Measurements from ENCODE around the gene MPI.
A peak's percentile ranks its signal among the peaks of the same experiment; 100 is the strongest.

MPI gene, protein sequence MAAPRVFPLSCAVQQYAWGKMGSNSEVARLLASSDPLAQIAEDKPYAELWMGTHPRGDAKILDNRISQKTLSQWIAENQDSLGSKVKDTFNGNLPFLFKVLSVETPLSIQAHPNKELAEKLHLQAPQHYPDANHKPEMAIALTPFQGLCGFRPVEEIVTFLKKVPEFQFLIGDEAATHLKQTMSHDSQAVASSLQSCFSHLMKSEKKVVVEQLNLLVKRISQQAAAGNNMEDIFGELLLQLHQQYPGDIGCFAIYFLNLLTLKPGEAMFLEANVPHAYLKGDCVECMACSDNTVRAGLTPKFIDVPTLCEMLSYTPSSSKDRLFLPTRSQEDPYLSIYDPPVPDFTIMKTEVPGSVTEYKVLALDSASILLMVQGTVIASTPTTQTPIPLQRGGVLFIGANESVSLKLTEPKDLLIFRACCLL

DNA sequence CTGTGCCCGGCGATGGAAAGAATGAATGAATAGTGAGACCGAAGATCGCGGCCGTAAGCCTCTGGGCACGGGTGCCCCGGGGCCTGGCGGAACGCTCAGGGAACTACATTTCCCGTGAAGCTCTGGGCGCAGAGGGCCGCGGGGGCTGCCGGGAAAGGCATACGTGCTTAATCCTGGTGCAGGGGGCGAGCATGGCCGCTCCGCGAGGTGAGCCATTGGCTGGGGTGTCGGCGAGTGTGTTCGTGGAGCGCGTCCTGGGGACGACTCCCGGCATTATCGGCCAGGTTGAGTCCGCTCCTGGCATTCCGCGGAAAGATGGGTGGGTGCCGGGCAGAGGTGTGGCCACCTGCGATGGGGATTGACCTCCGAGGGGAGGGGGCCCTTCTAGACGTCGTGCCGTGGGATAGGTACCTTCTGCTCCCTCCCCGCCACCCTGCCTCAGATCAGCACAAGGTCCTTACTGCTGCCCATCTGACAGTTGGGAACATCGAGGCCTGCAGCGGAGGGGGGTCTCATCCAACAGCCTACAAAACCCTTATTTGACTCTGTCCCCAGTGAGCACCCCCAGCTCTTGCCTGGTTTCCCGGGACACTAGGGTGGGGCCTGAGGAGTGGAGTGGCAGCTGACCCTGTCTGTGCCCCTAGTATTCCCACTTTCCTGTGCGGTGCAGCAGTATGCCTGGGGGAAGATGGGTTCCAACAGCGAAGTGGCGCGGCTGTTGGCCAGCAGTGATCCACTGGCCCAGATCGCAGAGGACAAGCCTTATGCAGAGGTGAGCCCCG, at the start of gene MPI:
TSS of gene MPI (plus strand) at position 160 of the 782 bp plus-strand sequence. CDS start at position 192, 32 bp downstream.
- peak within 1 kb of the TSS; percentile 76 for H3K4me3 ChIP-seq (ENCODE audit: low read length)
- TF ChIP-seq ZNF274 (IDR thresholded peaks at IDR 0.05; ENCODE audit: low read depth, low read length): no peak

DNA sequence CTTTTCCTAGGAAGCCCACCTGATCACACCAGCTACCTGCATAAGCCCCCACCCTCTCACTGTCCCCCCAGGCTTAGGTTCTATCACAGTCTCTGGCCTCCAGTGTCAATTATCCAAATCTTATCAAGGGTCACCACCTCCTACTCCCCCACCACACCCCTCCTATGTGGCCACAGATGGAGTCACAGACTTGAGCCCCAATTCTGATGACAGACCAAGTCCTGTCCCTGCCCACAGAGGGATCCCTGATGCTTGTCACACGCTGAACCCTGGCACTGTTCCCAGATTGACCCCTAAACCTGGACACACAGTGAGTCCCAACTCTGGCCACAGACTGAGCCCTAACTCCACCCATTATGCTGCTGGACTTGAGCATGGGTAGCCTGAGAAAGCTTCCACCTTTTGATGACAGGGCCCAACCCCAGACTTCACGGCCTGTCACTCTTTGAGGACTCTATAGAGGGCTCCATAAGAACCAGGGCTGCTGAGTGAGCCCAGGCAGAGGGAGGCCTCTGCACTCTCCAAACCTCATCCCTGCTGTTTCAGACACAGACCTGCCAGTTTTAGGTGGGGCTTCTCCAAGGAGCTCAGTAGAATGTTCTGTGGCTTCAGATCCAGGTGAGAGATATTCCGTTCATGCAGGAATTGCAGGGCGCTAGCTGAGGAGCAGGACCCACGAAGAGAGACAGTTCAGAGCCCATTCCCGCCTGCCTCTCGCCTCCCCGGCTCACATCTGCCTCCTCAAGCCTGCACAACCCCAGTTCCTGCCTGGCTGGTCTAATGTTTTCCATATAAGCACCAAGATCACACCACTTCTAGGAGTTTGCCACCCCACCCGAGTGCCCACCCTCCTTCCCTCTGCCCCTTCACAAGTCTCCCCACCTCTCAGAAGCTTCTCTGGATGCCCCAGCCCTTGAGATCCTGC, 48.7 kb upstream of the MPI start:
- H3K4me3 ChIP-seq (ENCODE audit: low read length): no peak overlapping the region
- TF ChIP-seq ZNF274 (IDR thresholded peaks at IDR 0.05; ENCODE audit: low read depth, low read length): no peak

DNA sequence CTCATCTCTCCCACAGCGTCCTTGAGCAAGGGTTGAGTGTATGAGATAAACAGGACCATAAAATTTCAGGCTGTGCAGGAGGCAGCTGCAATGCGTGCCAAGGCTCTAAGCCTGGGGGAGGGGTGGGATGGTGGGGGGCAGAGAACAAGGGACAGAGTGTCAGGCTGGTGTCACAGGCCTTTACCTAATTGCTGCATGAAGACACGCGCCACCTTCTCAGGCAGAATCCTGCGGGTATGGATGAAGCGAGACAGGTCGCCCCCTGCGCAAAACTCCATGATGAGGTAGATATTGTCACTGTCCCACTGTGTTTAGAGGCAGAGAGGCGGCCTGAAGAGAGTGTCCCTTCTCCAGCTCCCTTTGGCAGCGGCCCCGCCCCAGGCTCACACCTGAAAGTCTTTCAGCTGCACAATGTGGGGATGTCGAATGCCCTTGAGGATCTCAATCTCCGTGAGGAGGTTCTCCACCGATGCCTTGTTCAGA, 47.9 kb upstream of the MPI start:
- H3K4me3 ChIP-seq (ENCODE audit: low read length): peak overlapping the region; percentile 93
- no peak for TF ChIP-seq ZNF274 (IDR thresholded peaks at IDR 0.05; ENCODE audit: low read depth, low read length)

DNA sequence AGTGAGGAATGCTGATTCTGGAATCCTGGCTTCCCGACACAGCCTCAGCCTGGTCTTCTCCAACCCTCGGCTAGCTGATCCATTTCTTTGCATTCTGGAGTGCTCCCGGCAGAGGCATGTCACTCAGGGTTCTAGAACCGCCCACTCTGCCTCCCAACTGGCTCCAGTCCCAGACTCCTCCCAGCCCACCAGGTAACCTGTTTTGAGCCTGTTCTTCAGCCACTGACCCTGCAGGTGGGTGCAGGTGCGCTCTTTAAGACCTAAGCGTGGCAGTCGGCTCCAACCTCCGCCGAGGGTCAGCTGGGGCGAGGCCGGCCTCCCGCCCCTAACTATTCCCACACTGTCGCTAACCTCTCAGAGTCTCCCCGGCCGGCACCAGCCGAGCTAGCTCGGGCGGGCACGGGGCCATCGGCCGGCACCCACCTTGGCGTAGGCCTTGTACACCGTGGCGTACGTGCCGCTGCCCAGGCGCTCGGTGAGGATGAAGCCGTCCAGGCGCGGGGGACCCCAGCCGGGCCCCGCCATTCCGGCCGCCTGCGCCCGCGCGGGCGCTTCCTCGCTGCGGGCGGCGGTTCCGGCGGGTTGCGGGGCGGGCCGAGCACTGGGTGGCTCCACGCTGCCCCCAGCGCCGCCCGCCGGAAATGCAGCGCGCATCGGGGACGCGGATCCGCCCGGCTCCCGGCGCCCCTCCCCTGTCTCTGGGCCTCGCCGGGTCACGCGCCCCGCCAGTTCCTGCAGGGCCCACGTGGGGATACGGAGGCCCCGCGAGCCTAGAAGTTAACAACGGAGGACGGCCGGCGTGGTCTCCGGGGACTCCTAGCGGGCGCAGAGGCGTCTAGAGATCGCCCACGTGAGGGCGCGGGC, 47.0 kb upstream of the MPI start, which contains the start of gene ULK3:
TSS of gene ULK3 (minus strand) at position 576 of the 864 bp plus-strand sequence. CDS start at position 525, 51 bp downstream.
- H3K4me3 ChIP-seq (ENCODE audit: low read length): peak within 1 kb of the TSS; percentile 93
- TF ChIP-seq ZNF274 (IDR thresholded peaks at IDR 0.05; ENCODE audit: low read depth, low read length): no peak

DNA sequence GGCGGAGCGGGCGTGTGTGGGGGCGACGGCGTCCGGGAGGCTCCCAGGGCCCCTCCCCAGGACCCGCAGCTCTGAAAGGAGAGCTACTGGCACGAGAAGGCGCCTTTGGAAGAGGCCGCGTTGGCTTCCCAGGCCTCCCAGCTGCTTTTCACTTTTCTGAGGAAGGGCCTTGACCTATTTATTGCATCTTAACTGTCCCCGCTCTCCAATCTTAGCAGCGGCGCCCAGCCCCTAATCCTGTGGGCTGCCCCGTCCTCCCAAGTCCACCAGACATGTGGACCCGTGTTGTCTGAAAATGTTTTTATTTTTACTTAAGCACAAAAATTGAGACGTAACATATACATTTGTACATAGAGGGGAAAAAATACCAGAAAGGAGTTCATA, 46.4 kb upstream of the MPI start:
- no peak for TF ChIP-seq ZNF274 (IDR thresholded peaks at IDR 0.05; ENCODE audit: low read depth, low read length)

GRCh38 chr15:74843891-74844299, 45.9 kb upstream of the MPI start:
- no peak for TF ChIP-seq ZNF274 (IDR thresholded peaks at IDR 0.05; ENCODE audit: low read depth, low read length)
- H3K4me3 ChIP-seq (ENCODE audit: low read length): no peak overlapping the region

More for the DNA sequence above, 46.4 kb upstream of the MPI start:
- H3K4me3 ChIP-seq (ENCODE audit: low read length): peak overlapping the region; percentile 29; the same call in 1 of the 2 replicates

DNA sequence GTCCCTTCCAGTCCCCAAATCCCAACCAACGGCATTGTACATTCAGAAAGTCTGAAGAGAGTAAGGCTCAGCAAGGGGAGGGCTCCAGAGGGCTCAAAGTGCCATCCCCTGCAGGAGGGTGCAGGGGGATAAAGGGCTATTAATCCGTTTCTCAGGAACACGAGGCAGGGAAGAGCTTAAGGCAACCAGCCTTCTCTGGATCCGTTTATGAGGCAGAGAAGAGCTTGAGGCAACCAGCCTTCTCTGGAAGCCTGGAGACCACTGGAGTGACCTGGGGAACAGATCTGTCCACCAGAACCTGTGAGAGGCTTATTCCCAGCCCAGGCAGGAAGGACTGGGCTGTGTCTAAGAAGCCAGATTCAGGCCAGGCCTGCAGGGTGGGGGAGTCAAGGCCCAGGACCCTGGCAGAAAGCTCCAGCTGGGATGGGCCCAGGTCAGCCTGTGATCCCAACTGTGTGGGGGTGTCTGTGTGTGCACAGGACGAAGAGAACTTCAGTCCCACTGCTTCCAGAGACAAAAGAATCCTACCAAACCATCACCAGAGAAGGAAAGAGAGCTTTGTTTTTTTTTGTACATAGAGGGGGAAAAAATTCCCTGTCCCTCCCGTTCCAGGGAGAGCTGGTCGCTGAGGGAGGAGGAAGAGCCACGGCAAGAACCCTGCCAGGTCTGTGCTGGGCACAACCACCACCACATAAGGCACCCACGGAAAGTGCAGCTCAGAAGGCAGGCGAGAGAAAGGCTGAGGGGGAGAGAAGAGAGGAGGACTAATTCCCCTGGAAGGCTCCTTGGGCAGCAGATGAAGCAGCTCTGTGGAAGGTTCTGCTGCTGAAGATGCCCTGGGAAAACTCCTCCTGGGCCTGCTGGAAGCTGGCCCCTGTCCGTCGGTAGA, 45.3 kb upstream of the MPI start:
- no peak for TF ChIP-seq ZNF274 (IDR thresholded peaks at IDR 0.05; ENCODE audit: low read depth, low read length)

DNA sequence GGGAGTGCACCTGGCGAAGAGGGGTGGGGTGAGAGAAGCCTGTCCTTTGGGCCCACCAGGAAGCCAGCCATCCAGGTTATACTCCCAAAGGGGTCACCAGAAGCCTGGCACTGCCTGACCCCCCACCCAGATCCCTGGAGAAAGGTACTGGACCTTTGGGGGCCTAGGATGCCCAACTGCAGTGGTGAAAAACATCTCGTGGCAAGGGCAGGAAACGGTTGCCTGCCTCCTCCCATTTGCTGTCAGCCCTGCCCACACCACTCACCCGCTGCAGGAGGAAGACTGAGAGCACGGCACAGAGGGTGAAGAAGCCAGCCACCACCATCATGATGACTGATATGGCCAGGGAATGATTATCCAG, 44.7 kb upstream of the MPI start:
- TF ChIP-seq ZNF274 (IDR thresholded peaks at IDR 0.05; ENCODE audit: low read depth, low read length): no peak
- H3K4me3 ChIP-seq (ENCODE audit: low read length): no peak overlapping the region

More for the DNA sequence above, 45.3 kb upstream of the MPI start:
- H3K4me3 ChIP-seq (ENCODE audit: low read length): no peak overlapping the region

- TF ChIP-seq ZNF274 (IDR thresholded peaks at IDR 0.05; ENCODE audit: low read depth, low read length): no peak
- H3K4me3 ChIP-seq (ENCODE audit: low read length): no peak overlapping the region
These were observed 44.3 kb upstream of the MPI start for GRCh38 chr15:74845581-74845980.

DNA sequence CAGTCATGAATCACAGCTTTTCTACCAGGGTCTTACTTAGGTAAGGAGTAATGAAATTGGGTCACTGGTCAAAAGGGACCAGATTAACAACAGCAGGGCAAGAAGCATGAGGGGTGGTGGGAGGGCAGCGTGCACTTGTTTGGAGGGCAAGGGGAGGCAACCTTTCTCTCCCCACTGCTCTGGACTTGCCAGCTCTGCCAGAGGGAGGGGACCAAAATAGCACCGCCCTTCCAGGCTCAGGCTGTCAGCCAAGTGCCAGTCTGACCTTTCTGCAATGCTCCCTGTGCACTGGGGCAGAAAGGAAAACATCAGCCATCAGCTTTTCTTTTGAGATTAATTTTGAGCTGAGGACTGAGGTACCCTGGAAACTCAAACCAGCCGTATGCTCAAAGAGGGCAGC, 42.4 kb upstream of the MPI start:
- no peak overlapping the region for H3K4me3 ChIP-seq (ENCODE audit: low read length)
- TF ChIP-seq ZNF274 (IDR thresholded peaks at IDR 0.05; ENCODE audit: low read depth, low read length): no peak

DNA sequence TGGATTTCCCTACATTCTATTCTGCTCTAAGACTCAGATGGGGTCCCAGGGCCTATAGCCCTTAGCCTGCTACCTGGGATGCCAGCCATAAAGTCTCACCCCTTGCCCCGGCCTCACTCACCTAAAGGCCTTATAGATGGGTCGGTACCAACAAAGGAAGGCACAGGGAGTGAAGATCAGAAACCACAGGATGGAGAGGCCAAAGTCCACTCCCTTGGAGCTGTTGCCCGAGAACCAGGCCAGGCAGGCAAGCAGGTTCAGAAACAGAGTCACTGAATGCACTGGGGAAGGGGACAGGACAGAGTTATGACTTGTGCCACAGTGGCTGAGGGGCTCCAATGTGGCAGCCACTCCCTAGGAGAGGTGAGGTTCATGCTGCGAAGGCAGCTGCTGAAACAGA, 39.4 kb upstream of the MPI start:
- no peak overlapping the region for H3K4me3 ChIP-seq (ENCODE audit: low read length)
- TF ChIP-seq ZNF274 (IDR thresholded peaks at IDR 0.05; ENCODE audit: low read depth, low read length): no peak

- no peak for TF ChIP-seq ZNF274 (IDR thresholded peaks at IDR 0.05; ENCODE audit: low read depth, low read length)
- H3K4me3 ChIP-seq (ENCODE audit: low read length): no peak overlapping the region
These were observed 37.9 kb upstream of the MPI start for GRCh38 chr15:74851960-74852359.

All from GM08714 (cell line).